SK-N-SH (cell line): ENCODE results near the gene RGS6. TPM values are rescaled to one million over a fixed set of nuclear protein-coding genes. Genes with fewer than 3 reads are reported as not detected.

Experiments
- CTCF ChIA-PET: fragments of 300-600, 350-600 bp; formaldehyde crosslinking; extraction: SDS; loops from one replicate; lab custom pipeline; 2021; lab: Yijun Ruan, JAX
- POLR2A ChIA-PET: fragments of 350-600 bp; sonication (Branson Sonifier 250); formaldehyde crosslinking; extraction: SDS; loops from one replicate; lab custom pipeline; 2020; ENCODE audit warnings: antibody characterized with exemption, inconsistent platforms; lab: Yijun Ruan, JAX
- DNase-seq: peaks from one replicate; pipeline ENCODE4 v3.0.0; 2012
- H2AFZ ChIP-seq: fragments of 200-600 bp; sonication (generic); 2 replicates; pipeline ENCODE4 v1.8.1; 2016; ENCODE audit warnings: antibody characterized with exemption, mild to moderate bottlenecking, low read depth
- H3F3A ChIP-seq: fragments of 200-600 bp; sonication (generic); replicated peaks from 2 replicates; pipeline ENCODE3; 2016; ENCODE audit warnings: antibody characterized with exemption, mild to moderate bottlenecking; ENCODE audit not compliant: insufficient read depth
- H3K27ac ChIP-seq, 2 experiments: fragments of 200-500 bp in 1 of 2; fragments of 200-600 bp in 1 of 2; sonication (Bioruptor generic) in 1 of 2; sonication (generic), shearing (Covaris generic) in 1 of 2; 2 replicates each; pipeline versions ENCODE4 v1.5.1 to v1.6.1; 2014 to 2016; ENCODE audit warnings: low read depth in 2 of 2, inconsistent platforms in 1 of 2, low read length in 1 of 2, mild to moderate bottlenecking in 1 of 2, mixed read lengths in 1 of 2
- H3K27me3 ChIP-seq: fragments of 200-600 bp; sonication (generic), shearing (Covaris generic); 2 replicates; pipeline ENCODE4 v1.6.1; 2016; ENCODE audit warnings: mixed run types; ENCODE audit not compliant: insufficient read depth
- H3K36me3 ChIP-seq, 2 experiments: fragments of 200-500 bp in 1 of 2; fragments of 200-600 bp in 1 of 2; sonication (Bioruptor generic) in 1 of 2; sonication (generic) in 1 of 2; replicated peaks in 1 of 2; 2 replicates each; pipeline versions ENCODE3 to v1.5.1; 2014 to 2016; ENCODE audit warnings: low read length in 1 of 2, mild to moderate bottlenecking in 1 of 2; ENCODE audit not compliant: insufficient read depth in 2 of 2, control insufficient read depth in 1 of 2
- H3K4me1 ChIP-seq, 2 experiments: fragments of 200-500 bp in 1 of 2; fragments of 200-600 bp in 1 of 2; sonication (Bioruptor generic) in 1 of 2; sonication (generic), shearing (Covaris generic) in 1 of 2; 2 replicates each; pipeline versions ENCODE4 v1.5.1 to v1.6.1; 2014 to 2016; ENCODE audit warnings: low read depth in 1 of 2, low read length in 1 of 2, mixed run types in 1 of 2; ENCODE audit not compliant: insufficient read depth in 2 of 2, control insufficient read depth in 1 of 2
- H3K4me2 ChIP-seq: fragments of 200-600 bp; sonication (generic), shearing (Covaris generic); 2 replicates; pipeline ENCODE4 v1.6.1; 2017; ENCODE audit warnings: mixed run types
- H3K4me3 ChIP-seq, 2 experiments: fragments of 200-500 bp in 1 of 2; fragments of 200-600 bp in 1 of 2; sonication (Bioruptor generic) in 1 of 2; sonication (generic), shearing (Covaris generic) in 1 of 2; 2 replicates each; pipeline versions ENCODE4 v1.5.1 to v1.8.1; 2014 to 2016; ENCODE audit warnings: low read depth in 2 of 2, inconsistent platforms in 1 of 2, low read length in 1 of 2, mild to moderate bottlenecking in 1 of 2, mixed read lengths in 1 of 2, moderate library complexity in 1 of 2
- H3K79me2 ChIP-seq: fragments of 200-600 bp; sonication (generic); 2 replicates; pipeline ENCODE4 v1.8.1; 2017; ENCODE audit warnings: mild to moderate bottlenecking; ENCODE audit not compliant: insufficient read depth
- H3K9ac ChIP-seq: fragments of 200-600 bp; sonication (generic); 2 replicates; pipeline ENCODE4 v1.6.1; 2017; ENCODE audit warnings: mixed run types
- H3K9me2 ChIP-seq: fragments of 200-600 bp; sonication (generic); 2 replicates; pipeline ENCODE4 v1.6.1; 2017; ENCODE audit warnings: mixed run types
- H3K9me3 ChIP-seq: fragments of 200-600 bp; sonication (generic); 2 replicates; pipeline ENCODE4 v1.6.1; 2017; ENCODE audit warnings: mixed run types, mild to moderate bottlenecking, moderate library complexity
- H4K20me1 ChIP-seq: fragments of 200-600 bp; sonication (generic); 2 replicates; pipeline ENCODE4 v1.6.1; 2017; ENCODE audit warnings: mild to moderate bottlenecking, mixed run types; ENCODE audit not compliant: insufficient read depth
- ELF1 ChIP-seq: IDR thresholded peaks from 2 replicates; pipeline ENCODE4 v1.4.0; 2012
- EP300 ChIP-seq, 2 experiments: IDR thresholded peaks; 2 replicates each; pipeline versions ENCODE4 v1.4.0 to v1.6.1; 2012; ENCODE audit warnings: borderline replicate concordance in 1 of 2, low read depth in 1 of 2, low read length in 1 of 2
- FOSL2 ChIP-seq: IDR thresholded peaks from 2 replicates; pipeline ENCODE4 v1.4.0; 2012; ENCODE audit warnings: low read depth, mild to moderate bottlenecking, moderate library complexity, borderline replicate concordance
- FOXJ3 ChIP-seq: sonication (generic); formaldehyde crosslinking; IDR thresholded peaks from 2 replicates; pipeline ENCODE4 v1.5.1; 2020; ENCODE audit warnings: mild to moderate bottlenecking, missing genetic modification reagents
- GABPA ChIP-seq: IDR thresholded peaks from 2 replicates; pipeline ENCODE4 v1.4.0; 2012; ENCODE audit warnings: low read depth, mild to moderate bottlenecking
- GATA2 ChIP-seq: sonication (generic); formaldehyde crosslinking; IDR thresholded peaks from 2 replicates; pipeline ENCODE4 v1.5.0; 2020; ENCODE audit warnings: mild to moderate bottlenecking, missing genetic modification reagents
- MAX ChIP-seq: IDR thresholded peaks from 2 replicates; pipeline ENCODE4 v1.4.0; 2012; ENCODE audit warnings: low read depth
- MXI1 ChIP-seq: IDR thresholded peaks from 2 replicates; pipeline ENCODE4 v1.6.1; 2012; ENCODE audit warnings: mild to moderate bottlenecking, low read depth, low read length, improper control_type of control experiment
- NFIC ChIP-seq: IDR thresholded peaks from 2 replicates; pipeline ENCODE4 v1.4.0; 2012; ENCODE audit warnings: borderline replicate concordance
- NRF1 ChIP-seq: IDR thresholded peaks from 2 replicates; pipeline ENCODE4 v1.6.1; 2012; ENCODE audit warnings: low read depth, mild to moderate bottlenecking, low read length
- PBX3 ChIP-seq: IDR thresholded peaks from 2 replicates; pipeline ENCODE4; 2012
- RAD21 ChIP-seq: IDR thresholded peaks from 2 replicates; pipeline ENCODE4 v1.6.1; 2012; ENCODE audit warnings: mild to moderate bottlenecking, low read length
- REST ChIP-seq: IDR thresholded peaks from 2 replicates; pipeline ENCODE4 v1.6.1; 2012; ENCODE audit warnings: mild to moderate bottlenecking, low read depth, low read length, moderate library complexity
- RXRA ChIP-seq: IDR thresholded peaks from 2 replicates; pipeline ENCODE4 v1.4.0; 2012; ENCODE audit warnings: low read depth, mild to moderate bottlenecking, borderline replicate concordance
- SMC3 ChIP-seq: IDR thresholded peaks from 2 replicates; pipeline ENCODE4 v1.6.1; 2012; ENCODE audit warnings: low read depth, low read length, improper control_type of control experiment
- TCF12 ChIP-seq: IDR thresholded peaks from 2 replicates; pipeline ENCODE4 v1.4.0; 2012
- USF1 ChIP-seq: IDR thresholded peaks from 2 replicates; pipeline ENCODE4 v1.4.0; 2012; ENCODE audit warnings: low read depth, borderline replicate concordance
- USF2 ChIP-seq: fragments of 150-350 bp; IDR thresholded peaks from 2 replicates; pipeline ENCODE4 v1.6.1; 2017; ENCODE audit warnings: antibody characterized with exemption, low read length, low read depth, borderline replicate concordance
- YY1 ChIP-seq: IDR thresholded peaks from 2 replicates; pipeline ENCODE4 v1.4.0; 2012; ENCODE audit warnings: low read depth, mild to moderate bottlenecking
- WGBS: methylation state at CpG from one replicate; pipeline ENCODE4 v1.1.6; 2017; ENCODE audit warnings: low lambda C conversion rate; 5-methylcytosine and 5-hydroxymethylcytosine counted together
- polyA plus RNA-seq, 3 experiments: library from polyadenylated mRNA; depleted of rRNA; stranded (reverse); fragments of >200 nt; gene quantifications; 2 replicates each; pipeline ENCODE4 v1.2.3, GENCODE V29; 2012

Gene RGS6
- polyA plus RNA-seq, 1 of the 3 experiments (the other 2 are of a cell fraction): not detected

- CTCF ChIA-PET: no interaction called here
Measured at GRCh38 chr14:72098210-72098609, 166.0 kb downstream of the RGS6 start.

More at GRCh38 chr14:72098210-72098609, 166.0 kb downstream of the RGS6 start:
- 1% methylated on average over 4 of the region's 4 CpGs for WGBS
- no peak overlapping the region for H3K9ac ChIP-seq
- no peaks in the 10 kb centered on the region for H3K9me3 ChIP-seq
- no peaks in the 10 kb centered on the region for H3K4me1 ChIP-seq
- no peaks in the 10 kb centered on the region for H3K36me3 ChIP-seq
- H3K27ac ChIP-seq: no peak overlapping the region
- POLR2A ChIA-PET: no interaction called here
- no peaks in the 10 kb centered on the region for H3F3A ChIP-seq
- no peak overlapping the region for H3K4me3 ChIP-seq
- no peak for TF ChIP-seq EP300 (IDR thresholded peaks at IDR 0.05; ENCODE audit: borderline replicate concordance in 1 of 2, low read depth in 1 of 2, low read length in 1 of 2)
- no peak for TF ChIP-seq RXRA
- TF ChIP-seq ELF1: no peak
- TF ChIP-seq FOSL2: no peak
- no peak for TF ChIP-seq GABPA
- TF ChIP-seq USF2: no peak
- TF ChIP-seq REST: no peak
- TF ChIP-seq NRF1: no peak
- TF ChIP-seq MAX: no peak
- no peak for TF ChIP-seq YY1
- TF ChIP-seq RAD21: no peak
- no peak for TF ChIP-seq MXI1
- TF ChIP-seq TCF12: no peak
- no peak for TF ChIP-seq GATA2 (CRISPR knock-in tag)
- TF ChIP-seq PBX3: no peak
- TF ChIP-seq NFIC: no peak
- no peak for TF ChIP-seq FOXJ3
- no peak for TF ChIP-seq SMC3
- TF ChIP-seq USF1: no peak
- H3K9me2 ChIP-seq: no peaks in the 10 kb centered on the region
- H3K79me2 ChIP-seq: no peaks in the 10 kb centered on the region
- peaks cover 18% of the 10 kb centered on the region for H3K27me3 ChIP-seq
- no peak overlapping the region for H3K4me2 ChIP-seq
- no peaks in the 10 kb centered on the region for H4K20me1 ChIP-seq
- H2AFZ ChIP-seq: no peak overlapping the region
- no peak for DNase-seq
